ENCODE data around the gene PLXND1. TPM values are rescaled to one million over a fixed set of nuclear protein-coding genes. Genes with fewer than 3 reads are reported as not detected.

PLXND1 gene
- total RNA-seq, 1 experiment from 2014 or later = 47.3 TPM

DNA sequence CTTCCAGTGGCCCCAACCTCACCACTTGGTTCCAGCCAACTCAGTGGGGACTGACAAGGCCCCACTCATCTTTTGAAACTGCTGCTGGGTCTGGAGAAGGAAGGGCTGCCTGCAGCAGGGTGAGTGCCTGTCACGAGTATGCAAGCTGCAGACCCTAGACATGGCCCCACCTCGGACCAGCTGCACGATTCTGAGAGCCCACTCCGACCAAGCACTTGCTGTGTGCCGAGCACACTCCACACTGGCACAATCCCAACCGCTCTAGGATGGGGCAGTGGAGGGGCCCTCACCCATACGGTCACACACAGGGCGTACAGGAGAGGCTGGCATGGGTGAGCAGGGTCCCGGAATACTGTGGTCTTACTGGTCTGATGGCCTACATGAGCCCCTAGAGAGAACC lies 8.0 kb upstream of the PLXND1 start:
- ChIA-PET POLR2A (no interaction called here), CTCF (no interaction called here), RAD21 (ENCODE audit: low non-redundant PET in 1 of 2, low total read pairs in 2 of 2, uncharacterized antibody in 2 of 2, unreplicated experiment in 2 of 2) (no interaction called here)
- no peaks in the 10 kb centered on the region for H3K79me2 ChIP-seq (ENCODE audit: insufficient read depth, low read length)
- H3K9me2 ChIP-seq (ENCODE audit: insufficient read depth) = no peaks in the 10 kb centered on the region
- no peak for TF ChIP-seq POLR2A (IDR thresholded peaks at IDR 0.05; ENCODE audit: borderline replicate concordance, extremely low read depth, insufficient read depth, insufficient read length)
- TF ChIP-seq CEBPB (IDR thresholded peaks at IDR 0.05; ENCODE audit: low read depth) = no peak
- no peak for TF ChIP-seq ELF1 (IDR thresholded peaks at IDR 0.05; ENCODE audit: borderline replicate concordance, low read depth)
- TF ChIP-seq SP1 (IDR thresholded peaks at IDR 0.05; ENCODE audit: low read depth) = no peak
- H3K36me3 ChIP-seq (ENCODE audit: control insufficient read depth in 1 of 2, insufficient read depth in 2 of 2, low read length in 2 of 2) = no peaks in the 10 kb centered on the region
- no TSS peak for BruUV-seq (replicated peaks)
- no peaks in the 10 kb centered on the region for H3K9me3 ChIP-seq (ENCODE audit: control insufficient read depth in 1 of 2, insufficient read depth in 1 of 2, low read depth in 1 of 2, low read length in 2 of 2)
- no peaks in the 10 kb centered on the region for H3K27me3 ChIP-seq (ENCODE audit: insufficient read depth, low read length)
- H3K4me3 ChIP-seq (replicated peaks in 1 of 2; ENCODE audit: low read depth in 1 of 2, low read length in 2 of 2) = no peak overlapping the region
- H3K4me1 ChIP-seq (ENCODE audit: control insufficient read depth in 1 of 2, insufficient read depth in 2 of 2, low read length in 2 of 2) = peaks cover 3 to 29% of the 10 kb centered on the region in 2 experiments; a peak in 2 of 4 replicates
- no peak overlapping the region for H2AFZ ChIP-seq (ENCODE audit: low read depth, low read length, poor library complexity, severe bottlenecking)
- no peak overlapping the region for H3K9ac ChIP-seq (ENCODE audit: low read length)
- DNase-seq (ENCODE audit: low read depth, low spot score) (no peak), ATAC-seq (no peak)
- no peak overlapping the region for H3K27ac ChIP-seq (ENCODE audit: low read depth, low read length)
- H3K4me2 ChIP-seq (ENCODE audit: low read length) = no peak overlapping the region
- no peaks in the 10 kb centered on the region for H4K20me1 ChIP-seq (ENCODE audit: insufficient read depth)
- intact Hi-C loops (cut with micrococcal nuclease) = no loop called here

DNA sequence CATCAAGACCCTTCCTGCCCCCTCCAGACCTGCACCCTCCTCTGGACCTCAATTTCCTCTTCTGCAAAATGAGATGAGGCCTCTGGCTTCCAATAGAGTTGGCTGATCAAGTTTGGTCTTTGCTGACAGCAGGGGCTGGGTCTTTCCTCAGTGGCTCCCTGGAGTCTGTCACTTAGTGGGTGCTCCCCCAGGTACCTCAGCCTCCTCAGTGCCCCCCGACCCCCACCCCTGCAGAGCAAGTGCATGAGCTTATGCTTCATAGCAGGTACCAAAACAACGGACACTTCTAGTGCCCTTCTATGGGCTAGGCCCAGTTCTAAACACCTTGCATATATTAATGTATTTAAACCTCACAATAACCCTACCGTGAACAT lies 6.9 kb upstream of the PLXND1 start:
- Histone ChIP-seq H2AFZ (ENCODE audit: low read depth, low read length, poor library complexity, severe bottlenecking) (no peak overlapping the region), H4K20me1 (ENCODE audit: insufficient read depth) (no peaks in the 10 kb centered on the region), H3K79me2 (ENCODE audit: insufficient read depth, low read length) (no peaks in the 10 kb centered on the region), H3K27ac (ENCODE audit: low read depth, low read length) (no peak overlapping the region), H3K27me3 (ENCODE audit: insufficient read depth, low read length) (no peaks in the 10 kb centered on the region), H3K4me3 (replicated peaks in 1 of 2; ENCODE audit: low read depth in 1 of 2, low read length in 2 of 2) (no peak overlapping the region), H3K9ac (ENCODE audit: low read length) (no peak overlapping the region), H3K4me2 (ENCODE audit: low read length) (no peak overlapping the region), H3K9me2 (ENCODE audit: insufficient read depth) (no peaks in the 10 kb centered on the region), H3K4me1 (ENCODE audit: control insufficient read depth in 1 of 2, insufficient read depth in 2 of 2, low read length in 2 of 2) (peaks cover 3 to 35% of the 10 kb centered on the region in 2 experiments; a peak in 2 of 4 replicates), H3K36me3 (ENCODE audit: control insufficient read depth in 1 of 2, insufficient read depth in 2 of 2, low read length in 2 of 2) (no peaks in the 10 kb centered on the region), H3K9me3 (ENCODE audit: control insufficient read depth in 1 of 2, insufficient read depth in 1 of 2, low read depth in 1 of 2, low read length in 2 of 2) (no peaks in the 10 kb centered on the region)
- CTCF ChIA-PET = no interaction called here
- BruUV-seq (replicated peaks) = no TSS peak
- ATAC-seq = no peak
- POLR2A ChIA-PET = no interaction called here
- no peak for DNase-seq (ENCODE audit: low read depth, low spot score)
- RAD21 ChIA-PET (ENCODE audit: low non-redundant PET in 1 of 2, low total read pairs in 2 of 2, uncharacterized antibody in 2 of 2, unreplicated experiment in 2 of 2) = no interaction called here
- intact Hi-C loops (cut with micrococcal nuclease) = no loop called here
- TF ChIP-seq CBX3 (IDR thresholded peaks at IDR 0.05; ENCODE audit: low read depth) (no peak), JUND (IDR thresholded peaks at IDR 0.05) (no peak), ZFX (IDR thresholded peaks at IDR 0.05) (no peak), ATF3 (IDR thresholded peaks at IDR 0.05) (no peak), ZBTB33 (IDR thresholded peaks at IDR 0.05; ENCODE audit: extremely low read depth, insufficient replicate concordance, low read length) (no peak), POLR2A (IDR thresholded peaks at IDR 0.05; ENCODE audit: borderline replicate concordance, extremely low read depth, insufficient read depth, insufficient read length) (no peak), EGR1 (IDR thresholded peaks at IDR 0.05; ENCODE audit: low read depth) (no peak), TCF7L2 (IDR thresholded peaks at IDR 0.05; ENCODE audit: borderline replicate concordance, extremely low read depth, insufficient read depth, insufficient read length) (no peak), YY1 (IDR thresholded peaks at IDR 0.05; ENCODE audit: extremely low read depth, insufficient replicate concordance, low read depth, low read length) (no peak), POLR2AphosphoS5 (IDR thresholded peaks at IDR 0.05; ENCODE audit: low read depth, low read length) (no peak)
- TF ChIP-seq, protein P1, sequence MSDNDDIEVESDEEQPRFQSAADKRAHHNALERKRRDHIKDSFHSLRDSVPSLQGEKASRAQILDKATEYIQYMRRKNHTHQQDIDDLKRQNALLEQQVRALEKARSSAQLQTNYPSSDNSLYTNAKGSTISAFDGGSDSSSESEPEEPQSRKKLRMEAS (IDR thresholded peaks at IDR 0.05) = no peak
- TF ChIP-seq, protein P2, sequence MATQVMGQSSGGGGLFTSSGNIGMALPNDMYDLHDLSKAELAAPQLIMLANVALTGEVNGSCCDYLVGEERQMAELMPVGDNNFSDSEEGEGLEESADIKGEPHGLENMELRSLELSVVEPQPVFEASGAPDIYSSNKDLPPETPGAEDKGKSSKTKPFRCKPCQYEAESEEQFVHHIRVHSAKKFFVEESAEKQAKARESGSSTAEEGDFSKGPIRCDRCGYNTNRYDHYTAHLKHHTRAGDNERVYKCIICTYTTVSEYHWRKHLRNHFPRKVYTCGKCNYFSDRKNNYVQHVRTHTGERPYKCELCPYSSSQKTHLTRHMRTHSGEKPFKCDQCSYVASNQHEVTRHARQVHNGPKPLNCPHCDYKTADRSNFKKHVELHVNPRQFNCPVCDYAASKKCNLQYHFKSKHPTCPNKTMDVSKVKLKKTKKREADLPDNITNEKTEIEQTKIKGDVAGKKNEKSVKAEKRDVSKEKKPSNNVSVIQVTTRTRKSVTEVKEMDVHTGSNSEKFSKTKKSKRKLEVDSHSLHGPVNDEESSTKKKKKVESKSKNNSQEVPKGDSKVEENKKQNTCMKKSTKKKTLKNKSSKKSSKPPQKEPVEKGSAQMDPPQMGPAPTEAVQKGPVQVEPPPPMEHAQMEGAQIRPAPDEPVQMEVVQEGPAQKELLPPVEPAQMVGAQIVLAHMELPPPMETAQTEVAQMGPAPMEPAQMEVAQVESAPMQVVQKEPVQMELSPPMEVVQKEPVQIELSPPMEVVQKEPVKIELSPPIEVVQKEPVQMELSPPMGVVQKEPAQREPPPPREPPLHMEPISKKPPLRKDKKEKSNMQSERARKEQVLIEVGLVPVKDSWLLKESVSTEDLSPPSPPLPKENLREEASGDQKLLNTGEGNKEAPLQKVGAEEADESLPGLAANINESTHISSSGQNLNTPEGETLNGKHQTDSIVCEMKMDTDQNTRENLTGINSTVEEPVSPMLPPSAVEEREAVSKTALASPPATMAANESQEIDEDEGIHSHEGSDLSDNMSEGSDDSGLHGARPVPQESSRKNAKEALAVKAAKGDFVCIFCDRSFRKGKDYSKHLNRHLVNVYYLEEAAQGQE (IDR thresholded peaks at IDR 0.05; ENCODE audit: low read depth) = no peak

Measured in HCT116 (cell line).